ENCODE results near the gene CES5A.

The CES5A gene

GRCh38 chr16:55909876-55910275 lies 34.7 kb upstream of the CES5A start:
- H3K4me3 ChIP-seq (ENCODE audit: severe bottlenecking): no peak overlapping the region
- DNase-seq (ENCODE audit: low spot score) (no peak), ATAC-seq (ENCODE audit: low read depth) (no peak)
- H3K27me3 ChIP-seq (ENCODE audit: insufficient read depth, poor library complexity, severe bottlenecking): peaks cover 4% of the 10 kb centered on the region
- no peaks in the 10 kb centered on the region for H3K36me3 ChIP-seq (ENCODE audit: low read depth)
- no peaks in the 10 kb centered on the region for H3K4me1 ChIP-seq (ENCODE audit: insufficient read depth, poor library complexity, severe bottlenecking)
- TF ChIP-seq CTCF (IDR thresholded peaks at IDR 0.05; ENCODE audit: poor library complexity, severe bottlenecking): no peak
- no peak overlapping the region for H3K27ac ChIP-seq (ENCODE audit: poor library complexity, severe bottlenecking)
- H3K9me3 ChIP-seq (ENCODE audit: severe bottlenecking): no peaks in the 10 kb centered on the region

GRCh38 chr16:55908641-55909040 lies 33.5 kb upstream of the CES5A start:
- H3K4me3 ChIP-seq (ENCODE audit: severe bottlenecking): no peak overlapping the region
- no peak for DNase-seq (ENCODE audit: low spot score)
- TF ChIP-seq CTCF (IDR thresholded peaks at IDR 0.05; ENCODE audit: poor library complexity, severe bottlenecking): no peak

GRCh38 chr16:55907661-55908060 lies 32.5 kb upstream of the CES5A start:
- TF ChIP-seq CTCF (IDR thresholded peaks at IDR 0.05; ENCODE audit: poor library complexity, severe bottlenecking): no peak
- DNase-seq (ENCODE audit: low spot score) (no peak), ATAC-seq (ENCODE audit: low read depth) (no peak)
- Histone ChIP-seq H3K4me3 (ENCODE audit: severe bottlenecking) (no peak overlapping the region), H3K27ac (ENCODE audit: poor library complexity, severe bottlenecking) (no peak overlapping the region), H3K27me3 (ENCODE audit: insufficient read depth, poor library complexity, severe bottlenecking) (peaks cover 4% of the 10 kb centered on the region), H3K4me1 (ENCODE audit: insufficient read depth, poor library complexity, severe bottlenecking) (no peaks in the 10 kb centered on the region), H3K9me3 (ENCODE audit: severe bottlenecking) (no peaks in the 10 kb centered on the region), H3K36me3 (ENCODE audit: low read depth) (no peaks in the 10 kb centered on the region)

More at GRCh38 chr16:55908641-55909040, 33.5 kb upstream of the CES5A start:
- ATAC-seq (ENCODE audit: low read depth): no peak
- H3K9me3 ChIP-seq (ENCODE audit: severe bottlenecking): no peaks in the 10 kb centered on the region
- H3K27ac ChIP-seq (ENCODE audit: poor library complexity, severe bottlenecking): no peak overlapping the region
- peaks cover 4% of the 10 kb centered on the region for H3K27me3 ChIP-seq (ENCODE audit: insufficient read depth, poor library complexity, severe bottlenecking)
- no peaks in the 10 kb centered on the region for H3K4me1 ChIP-seq (ENCODE audit: insufficient read depth, poor library complexity, severe bottlenecking)
- H3K36me3 ChIP-seq (ENCODE audit: low read depth): no peaks in the 10 kb centered on the region

GRCh38 chr16:55906123-55906522 lies 30.9 kb upstream of the CES5A start:
- Histone ChIP-seq H3K4me1 (ENCODE audit: insufficient read depth, poor library complexity, severe bottlenecking) (no peaks in the 10 kb centered on the region), H3K27ac (ENCODE audit: poor library complexity, severe bottlenecking) (no peak overlapping the region), H3K9me3 (ENCODE audit: severe bottlenecking) (no peaks in the 10 kb centered on the region), H3K27me3 (ENCODE audit: insufficient read depth, poor library complexity, severe bottlenecking) (peaks cover 4% of the 10 kb centered on the region), H3K4me3 (ENCODE audit: severe bottlenecking) (no peak overlapping the region), H3K36me3 (ENCODE audit: low read depth) (no peaks in the 10 kb centered on the region)
- no peak for TF ChIP-seq CTCF (IDR thresholded peaks at IDR 0.05; ENCODE audit: poor library complexity, severe bottlenecking)
- ATAC-seq (ENCODE audit: low read depth): no peak
- no peak for DNase-seq (ENCODE audit: low spot score)

GRCh38 chr16:55905651-55906050 lies 30.5 kb upstream of the CES5A start:
- ATAC-seq (ENCODE audit: low read depth): no peak

More at GRCh38 chr16:55905651-55906050, 30.5 kb upstream of the CES5A start:
- Histone ChIP-seq H3K27ac (ENCODE audit: poor library complexity, severe bottlenecking) (no peak overlapping the region), H3K27me3 (ENCODE audit: insufficient read depth, poor library complexity, severe bottlenecking) (peaks cover 4% of the 10 kb centered on the region), H3K4me1 (ENCODE audit: insufficient read depth, poor library complexity, severe bottlenecking) (no peaks in the 10 kb centered on the region), H3K4me3 (ENCODE audit: severe bottlenecking) (no peak overlapping the region), H3K9me3 (ENCODE audit: severe bottlenecking) (no peaks in the 10 kb centered on the region), H3K36me3 (ENCODE audit: low read depth) (no peaks in the 10 kb centered on the region)
- DNase-seq (ENCODE audit: low spot score): no peak
- no peak for TF ChIP-seq CTCF (IDR thresholded peaks at IDR 0.05; ENCODE audit: poor library complexity, severe bottlenecking)

Measured in RWPE2 (cell line).